Measurements from ENCODE around the gene NRP2. TPM values are rescaled to one million over a fixed set of nuclear protein-coding genes. Genes with fewer than 3 reads are reported as not detected.
A peak's percentile ranks its signal among the peaks of the same experiment; 100 is the strongest.

The NRP2 gene
- total RNA-seq, 4 donors from 2014 or later = 35.9 to 156 (median 114) TPM

DNA sequence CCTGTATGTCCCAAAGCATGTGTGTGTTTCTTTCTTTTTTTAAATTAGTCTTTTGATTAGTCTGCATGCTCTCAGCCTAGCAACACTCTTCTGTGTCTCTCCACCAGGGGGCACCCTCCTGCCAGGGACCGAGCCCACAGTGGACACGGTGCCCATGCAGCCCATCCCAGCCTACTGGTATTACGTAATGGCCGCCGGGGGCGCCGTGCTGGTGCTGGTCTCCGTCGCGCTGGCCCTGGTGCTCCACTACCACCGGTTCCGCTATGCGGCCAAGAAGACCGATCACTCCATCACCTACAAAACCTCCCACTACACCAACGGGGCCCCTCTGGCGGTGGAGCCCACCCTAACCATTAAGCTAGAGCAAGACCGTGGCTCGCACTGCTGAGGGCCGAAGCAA lies 93.8 kb downstream of the NRP2 start:
- DNase-seq = peak in 1 of 2 donors; percentile 46
- Histone ChIP-seq H3K9me3 (no peaks in the 10 kb centered on the region), H3K4me1 (no peaks in the 10 kb centered on the region), H3K4me3 (no peak overlapping the region), H3K27me3 (no peaks in the 10 kb centered on the region), H3K36me3 (no peaks in the 10 kb centered on the region), H3K27ac (peak overlapping the region in 1 of 2 donors; percentile 38)
- TF ChIP-seq, protein P1, sequence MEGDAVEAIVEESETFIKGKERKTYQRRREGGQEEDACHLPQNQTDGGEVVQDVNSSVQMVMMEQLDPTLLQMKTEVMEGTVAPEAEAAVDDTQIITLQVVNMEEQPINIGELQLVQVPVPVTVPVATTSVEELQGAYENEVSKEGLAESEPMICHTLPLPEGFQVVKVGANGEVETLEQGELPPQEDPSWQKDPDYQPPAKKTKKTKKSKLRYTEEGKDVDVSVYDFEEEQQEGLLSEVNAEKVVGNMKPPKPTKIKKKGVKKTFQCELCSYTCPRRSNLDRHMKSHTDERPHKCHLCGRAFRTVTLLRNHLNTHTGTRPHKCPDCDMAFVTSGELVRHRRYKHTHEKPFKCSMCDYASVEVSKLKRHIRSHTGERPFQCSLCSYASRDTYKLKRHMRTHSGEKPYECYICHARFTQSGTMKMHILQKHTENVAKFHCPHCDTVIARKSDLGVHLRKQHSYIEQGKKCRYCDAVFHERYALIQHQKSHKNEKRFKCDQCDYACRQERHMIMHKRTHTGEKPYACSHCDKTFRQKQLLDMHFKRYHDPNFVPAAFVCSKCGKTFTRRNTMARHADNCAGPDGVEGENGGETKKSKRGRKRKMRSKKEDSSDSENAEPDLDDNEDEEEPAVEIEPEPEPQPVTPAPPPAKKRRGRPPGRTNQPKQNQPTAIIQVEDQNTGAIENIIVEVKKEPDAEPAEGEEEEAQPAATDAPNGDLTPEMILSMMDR (IDR thresholded peaks at IDR 0.05) = peak; percentile 15 to 37 (median 24)
- no peak for TF ChIP-seq POLR2A (IDR thresholded peaks at IDR 0.05)
- intact Hi-C loops (cut with DNase I; ENCODE audit: low total_unique reads) = no loop called here

DNA sequence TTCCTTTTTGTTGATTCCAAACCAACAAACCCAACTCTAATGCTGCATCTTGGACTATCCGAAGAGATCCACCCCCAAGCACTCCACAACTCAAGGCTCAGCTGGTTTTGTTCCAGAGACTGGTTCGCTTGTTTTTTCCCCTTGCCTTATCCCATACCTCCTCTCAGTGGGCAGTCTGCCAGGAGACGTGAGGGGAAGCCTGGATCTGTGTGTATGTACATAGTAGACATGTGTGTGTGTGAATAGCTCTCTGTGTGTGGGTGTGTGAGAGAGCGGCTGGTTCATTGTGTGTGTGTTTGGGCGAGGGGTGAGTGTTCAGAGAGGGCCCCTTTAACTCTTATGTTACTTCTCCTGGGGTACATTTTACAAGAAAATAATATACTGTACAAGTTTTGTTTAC lies 94.4 kb downstream of the NRP2 start:
- H3K4me1 ChIP-seq = no peaks in the 10 kb centered on the region

DNA sequence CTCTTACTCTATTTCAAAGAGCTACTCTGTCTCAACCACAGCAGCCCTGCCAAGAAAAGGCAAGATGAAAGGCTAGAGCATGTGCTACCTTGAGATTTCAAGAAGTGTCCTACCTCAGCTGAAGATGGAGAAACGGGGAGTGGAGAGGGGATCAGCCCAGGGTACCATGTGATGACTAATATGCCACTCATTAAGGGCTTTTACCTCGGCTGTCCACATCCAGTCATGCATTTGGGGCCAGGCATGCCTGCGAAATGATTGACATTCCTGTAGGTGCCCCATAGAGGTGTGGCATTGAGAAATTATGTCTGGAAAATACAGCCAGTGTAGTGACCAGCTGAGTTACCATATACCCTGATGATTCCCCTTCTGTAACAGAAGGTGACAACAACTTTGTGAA lies 96.1 kb downstream of the NRP2 start:
- Histone ChIP-seq H3K27me3 (no peaks in the 10 kb centered on the region), H3K4me3 (no peak overlapping the region), H3K4me1 (no peaks in the 10 kb centered on the region), H3K9me3 (no peaks in the 10 kb centered on the region), H3K27ac (peak overlapping the region in 1 of 2 donors; percentile 38), H3K36me3 (no peaks in the 10 kb centered on the region)
- TF ChIP-seq, protein P1 (IDR thresholded peaks at IDR 0.05) = no peak
- no peak for TF ChIP-seq POLR2A (IDR thresholded peaks at IDR 0.05)
- DNase-seq = no peak
- intact Hi-C loops (cut with DNase I; ENCODE audit: low total_unique reads) = no loop called here

More for the DNA sequence above, 94.4 kb downstream of the NRP2 start:
- Histone ChIP-seq H3K36me3 (no peaks in the 10 kb centered on the region), H3K27me3 (no peaks in the 10 kb centered on the region), H3K4me3 (no peak overlapping the region), H3K27ac (peak overlapping the region in 1 of 2 donors; percentile 38), H3K9me3 (no peaks in the 10 kb centered on the region)
- no peak for DNase-seq
- intact Hi-C loops (cut with DNase I; ENCODE audit: low total_unique reads) = no loop called here
- TF ChIP-seq POLR2A (IDR thresholded peaks at IDR 0.05) = no peak
- TF ChIP-seq, protein P1 (IDR thresholded peaks at IDR 0.05) = no peak

- TF ChIP-seq POLR2A (IDR thresholded peaks at IDR 0.05) = no peak
- TF ChIP-seq, protein P1 (IDR thresholded peaks at IDR 0.05) = no peak
- H3K4me3 ChIP-seq = no peak overlapping the region
- peak overlapping the region in 1 of 2 donors; percentile 60 for H3K27ac ChIP-seq
- H3K27me3 ChIP-seq = no peaks in the 10 kb centered on the region
- no peak for DNase-seq
- H3K9me3 ChIP-seq = no peaks in the 10 kb centered on the region
- no peaks in the 10 kb centered on the region for H3K36me3 ChIP-seq
- intact Hi-C loops (cut with DNase I; ENCODE audit: low total_unique reads) = no loop called here
- H3K4me1 ChIP-seq = peaks cover 4% of the 10 kb centered on the region in 2 donors
Measured at GRCh38 chr2:205780645-205781044, 98.3 kb downstream of the NRP2 start.

- Histone ChIP-seq H3K4me1 (peaks cover 4 to 5% of the 10 kb centered on the region in 2 donors), H3K27ac (peak overlapping the region in 1 of 2 donors; percentile 60), H3K36me3 (no peaks in the 10 kb centered on the region), H3K9me3 (no peaks in the 10 kb centered on the region), H3K27me3 (no peaks in the 10 kb centered on the region), H3K4me3 (no peak overlapping the region)
- intact Hi-C loops (cut with DNase I; ENCODE audit: low total_unique reads) = no loop called here
- TF ChIP-seq, protein P1 (IDR thresholded peaks at IDR 0.05) = no peak
- TF ChIP-seq POLR2A (IDR thresholded peaks at IDR 0.05) = no peak
- DNase-seq = no peak
Measured at GRCh38 chr2:205781244-205781931, 99.1 kb downstream of the NRP2 start.
